GM04504 (cell line): ENCODE results near the gene RPL36AL.
"Not testable (repeated sequence)": the region's sequence is repeated elsewhere in the genome, so short reads cannot be mapped to it uniquely, and the experiment has no call there.

ENCODE experiments used
- DNase-seq: peaks from one replicate; pipeline ENCODE4 v3.0.0-alpha.2; 2012; ENCODE audit warnings: low read depth

Gene RPL36AL

DNA sequence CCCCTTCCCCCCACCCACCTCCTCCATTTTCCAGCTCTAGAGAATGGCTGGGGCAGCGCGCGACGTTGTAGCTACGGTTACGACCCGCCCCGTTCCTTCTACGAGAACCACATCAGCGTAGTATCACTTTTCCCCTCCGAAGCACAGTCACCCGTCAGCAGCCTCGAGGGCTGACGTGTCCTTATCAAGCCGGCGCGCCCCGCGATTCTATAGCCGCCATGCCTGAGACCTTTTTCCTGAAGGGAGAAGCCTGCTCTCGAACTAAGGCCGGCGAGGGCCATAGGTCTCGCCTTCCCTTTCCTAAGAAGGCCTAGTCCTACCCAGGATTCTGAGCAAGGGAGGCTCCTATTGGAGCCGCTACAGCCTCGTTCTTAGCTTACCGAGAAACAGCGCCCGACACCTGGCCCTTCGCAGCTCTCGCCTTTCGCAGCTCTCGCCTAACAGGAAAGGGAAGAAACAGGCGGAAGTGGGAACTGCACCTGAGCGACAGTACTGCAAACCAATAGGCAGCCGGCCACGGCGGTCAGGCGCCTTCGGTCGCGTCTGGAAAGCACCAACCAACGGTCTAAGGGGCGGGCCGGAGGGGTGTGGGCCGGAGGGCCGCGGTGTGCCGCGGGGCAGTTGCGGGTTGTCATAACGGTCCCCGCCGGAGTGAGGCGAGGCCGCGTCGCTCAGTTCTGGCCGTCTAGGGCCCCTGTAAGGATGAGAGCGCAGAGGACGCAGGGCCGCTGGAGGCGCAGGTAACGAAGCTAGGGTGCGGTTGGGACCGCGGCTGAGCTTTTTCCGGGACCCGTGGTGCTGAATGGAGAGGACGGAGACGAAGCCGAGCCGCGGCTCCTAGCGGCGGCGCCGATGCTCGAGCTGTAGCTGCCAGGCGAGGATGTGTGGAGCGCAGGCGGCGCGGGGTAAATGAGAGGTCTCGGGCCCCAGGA lies at the start of gene RPL36AL, which contains the start of gene MGAT2:
TSS of gene RPL36AL (minus strand) at position 445 of the 932 bp plus-strand sequence. CDS start 1,522 bp downstream, outside the sequence.
TSS of gene MGAT2 (plus strand) at position 618 of the 932 bp plus-strand sequence. CDS start 470 bp downstream, outside the sequence.
- DNase-seq: peak; percentile 98

DNA sequence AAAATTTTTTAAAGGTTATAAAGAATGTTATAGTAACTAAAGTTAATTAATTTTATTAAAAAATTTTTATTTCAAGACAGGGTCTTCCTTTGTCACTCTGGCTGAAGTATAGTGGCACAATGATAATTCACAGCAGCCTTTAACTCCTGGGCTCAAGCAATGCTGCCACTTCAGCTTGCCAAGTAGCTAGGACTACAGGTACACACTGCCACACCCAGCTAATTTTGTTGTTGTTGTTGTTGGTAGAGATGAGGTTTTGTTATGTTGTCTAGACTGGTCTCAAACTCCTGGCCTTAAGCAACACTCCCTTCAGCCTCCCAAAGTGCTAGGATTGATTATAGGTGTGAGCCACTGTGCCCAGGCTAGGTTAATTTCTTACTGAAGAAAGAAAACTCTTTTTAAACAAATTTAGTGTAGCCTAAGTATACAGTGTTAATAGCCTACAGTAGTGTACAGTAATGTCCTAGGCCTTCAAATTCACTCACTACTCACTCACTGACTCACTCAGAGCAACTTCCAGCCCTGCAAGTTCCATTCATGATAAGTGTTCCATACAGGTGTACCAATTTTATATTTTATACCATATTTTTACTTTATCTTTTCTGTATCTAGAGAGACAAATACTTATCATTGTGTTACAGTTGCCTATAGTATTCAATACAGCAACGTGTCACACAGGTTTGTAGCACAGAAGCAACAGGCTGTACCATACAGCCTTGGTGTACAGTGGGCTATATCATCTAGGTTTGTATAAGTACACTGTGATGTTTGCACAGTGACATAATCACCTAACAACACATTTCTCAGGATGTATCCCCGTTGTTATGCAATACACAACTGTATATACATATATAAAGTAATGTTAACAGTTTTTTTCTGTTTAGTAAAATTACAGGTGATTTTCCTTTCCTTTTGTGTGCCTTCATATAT lies 39.4 kb upstream of the RPL36AL start:
- DNase-seq: no peak

DNA sequence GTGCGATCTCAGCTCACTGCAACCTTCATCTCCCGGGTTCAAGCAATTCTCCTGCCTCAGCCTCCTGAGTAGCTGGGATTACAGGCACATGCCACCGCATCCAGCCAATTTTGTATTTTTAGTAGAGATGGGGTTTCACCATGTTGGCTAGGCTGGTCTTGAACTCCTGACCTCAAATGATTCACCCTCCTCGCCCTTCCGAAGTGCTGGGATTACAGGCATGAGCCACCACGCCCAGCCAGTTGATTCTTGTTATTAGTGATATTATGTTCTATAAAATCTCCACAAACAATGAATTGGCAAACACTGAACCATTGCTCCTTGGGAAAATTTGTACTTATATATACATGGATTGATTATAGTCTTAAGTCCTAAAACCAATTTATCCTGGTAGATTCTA lies 37.1 kb upstream of the RPL36AL start:
- not testable (repeated sequence) for DNase-seq

DNA sequence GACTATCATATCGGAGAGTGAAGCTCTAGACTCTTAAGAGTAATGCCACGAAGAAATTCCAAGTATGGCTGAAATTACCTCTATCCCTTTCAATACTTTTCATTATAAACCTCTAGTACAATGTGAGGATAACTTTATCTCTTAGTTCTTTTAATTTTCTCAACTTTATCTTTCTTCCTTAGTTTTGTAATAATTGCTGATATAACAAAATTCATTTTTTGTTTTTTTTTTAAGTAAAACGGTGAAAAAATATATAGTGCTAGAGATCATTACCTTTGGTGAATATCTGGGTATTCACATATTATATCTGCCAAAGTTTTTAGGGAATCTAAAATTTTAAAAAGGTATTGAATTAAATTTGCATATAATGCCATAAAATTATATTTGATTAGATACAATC lies 34.1 kb upstream of the RPL36AL start:
- no peak for DNase-seq

DNA sequence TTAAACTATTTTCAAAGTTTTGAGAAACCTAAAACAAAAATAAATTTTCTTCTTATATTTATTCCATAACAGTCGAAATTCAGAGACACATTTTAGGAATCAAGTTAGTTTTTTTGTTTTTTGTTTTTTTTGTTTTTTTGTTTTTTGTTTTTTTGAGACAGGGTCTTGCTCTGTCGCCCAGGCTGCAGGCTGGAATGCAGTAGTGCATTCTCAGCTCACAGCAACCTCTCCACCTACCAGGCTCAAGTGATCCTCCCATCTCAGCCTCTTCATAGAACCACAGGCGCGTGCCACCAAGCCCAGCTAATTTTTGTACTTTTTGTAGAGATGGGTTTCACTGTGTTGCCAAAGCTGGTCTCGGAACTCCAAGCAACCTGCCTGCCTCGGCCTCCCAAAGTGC lies 33.1 kb upstream of the RPL36AL start:
- DNase-seq: no peak

DNA sequence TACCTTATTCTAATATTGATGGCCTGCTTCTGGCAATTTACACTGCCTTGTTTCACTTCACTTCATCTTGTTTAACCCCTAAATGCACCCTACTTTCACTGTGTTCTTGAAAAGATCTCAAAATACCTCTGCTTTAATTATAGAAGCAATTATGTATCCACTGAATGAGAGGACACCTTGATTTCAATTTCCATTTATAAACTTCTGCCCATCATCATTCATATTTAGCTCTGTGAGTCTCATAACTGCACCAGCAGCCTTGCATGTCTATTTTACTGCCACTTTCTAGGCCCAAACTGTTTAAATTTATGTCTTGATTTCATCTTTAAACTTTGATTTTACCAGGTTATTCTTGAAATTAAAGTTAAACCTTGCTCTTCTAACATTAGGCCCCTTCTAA lies 21.7 kb upstream of the RPL36AL start:
- no peak for DNase-seq

DNA sequence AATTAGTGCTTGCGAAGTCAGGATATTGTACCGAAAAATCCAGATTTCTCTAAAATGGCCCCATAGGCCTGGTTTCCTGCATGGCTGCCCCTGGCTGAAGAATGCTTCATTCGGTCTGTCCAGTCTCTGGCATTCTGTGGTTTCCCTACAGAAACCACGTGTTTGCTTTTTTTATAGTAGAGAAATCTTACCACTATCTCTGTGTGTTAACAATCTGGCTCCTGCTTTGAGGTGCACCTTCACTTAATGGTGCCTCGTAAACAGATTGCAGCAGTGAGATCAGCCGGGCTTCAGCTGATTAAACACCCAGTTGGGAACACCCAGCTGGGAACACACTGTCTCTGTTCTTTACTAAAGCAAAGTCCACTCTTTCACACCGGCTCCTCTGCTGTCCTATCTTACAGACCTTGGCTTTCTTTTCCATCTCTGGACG lies 21.3 kb upstream of the RPL36AL start:
- no peak for DNase-seq

DNA sequence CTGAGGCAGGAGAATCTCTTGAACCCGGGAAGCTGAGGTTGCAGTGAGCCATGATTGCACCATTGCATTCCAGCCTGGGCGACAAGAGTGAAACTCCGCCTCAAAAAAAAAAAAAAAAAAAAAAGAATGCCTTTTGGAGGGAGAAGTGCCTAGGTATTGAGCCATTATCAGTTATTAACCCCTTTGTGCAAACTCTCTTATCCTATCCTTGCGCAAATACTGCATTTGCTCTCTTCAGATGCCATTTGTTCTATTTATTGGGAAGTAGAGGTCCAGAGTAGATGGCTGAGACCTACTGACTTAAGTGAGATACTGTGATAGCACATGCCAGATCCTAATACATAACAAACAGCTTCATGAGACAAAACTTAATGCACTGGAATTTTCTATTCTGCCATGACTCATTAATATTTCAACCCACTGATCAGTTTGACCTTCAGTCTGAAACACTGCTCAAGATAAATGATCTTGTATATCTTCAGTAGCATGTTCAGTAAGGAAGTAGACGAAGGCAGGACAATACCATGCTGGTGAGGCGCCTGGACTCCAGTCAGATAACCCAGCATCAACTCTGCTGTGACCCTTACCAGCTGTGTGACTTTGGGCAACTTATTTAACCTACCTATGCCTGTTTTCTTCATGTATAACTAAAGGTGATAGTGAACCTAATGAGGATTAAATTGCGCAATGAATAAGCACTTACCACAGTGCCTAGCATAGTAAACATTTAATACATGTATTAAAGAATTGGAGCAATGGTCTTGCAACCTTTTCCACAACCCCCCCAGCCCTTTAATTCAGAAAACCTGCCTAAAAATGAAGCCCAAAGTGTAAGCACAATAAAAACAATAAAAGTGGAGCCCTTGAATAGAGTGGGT lies 20.4 kb upstream of the RPL36AL start:
- no peak for DNase-seq

DNA sequence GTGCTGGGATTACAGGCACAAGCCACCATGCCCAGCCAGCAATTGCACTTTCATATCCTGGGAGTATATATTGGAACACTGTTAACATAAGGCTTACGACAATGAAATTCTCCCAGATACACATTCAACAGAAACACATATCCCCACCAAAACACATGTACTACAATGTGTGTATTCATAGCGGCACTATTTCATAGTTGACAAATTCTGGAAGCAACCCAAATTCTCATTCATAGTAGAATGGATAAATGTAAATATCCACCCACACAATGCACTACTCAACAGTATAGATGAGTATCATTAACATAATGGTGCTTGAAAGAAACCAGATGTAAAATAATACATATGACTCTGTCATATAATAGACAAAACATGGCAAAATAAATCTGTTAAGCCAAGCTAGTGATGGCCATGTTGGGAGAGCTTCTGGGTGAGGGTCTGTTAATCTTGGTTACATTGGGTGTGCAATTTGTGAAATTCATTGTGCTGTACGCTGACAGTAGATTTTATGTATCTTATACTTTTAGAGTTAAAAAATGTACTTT lies 17.2 kb upstream of the RPL36AL start:
- no peak for DNase-seq

DNA sequence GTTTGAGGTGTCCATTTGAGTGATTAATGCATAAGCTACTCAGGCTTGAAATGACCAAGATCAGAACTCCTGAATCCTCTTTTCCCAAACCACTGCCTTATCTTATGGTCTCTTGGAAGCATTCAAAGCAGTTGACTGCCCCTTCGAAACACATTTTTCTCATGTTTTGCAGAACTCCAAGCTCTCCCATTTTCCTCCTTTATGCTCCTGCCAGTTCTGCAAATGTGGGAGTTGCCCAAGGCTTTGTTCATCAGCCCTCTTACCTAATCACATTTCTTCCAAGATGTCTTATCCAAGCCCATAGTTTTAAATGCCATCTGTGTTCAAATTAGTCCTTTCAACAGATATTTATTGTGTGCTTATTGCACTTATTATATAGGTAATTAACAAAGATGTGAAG lies 16.4 kb upstream of the RPL36AL start:
- no peak for DNase-seq

DNA sequence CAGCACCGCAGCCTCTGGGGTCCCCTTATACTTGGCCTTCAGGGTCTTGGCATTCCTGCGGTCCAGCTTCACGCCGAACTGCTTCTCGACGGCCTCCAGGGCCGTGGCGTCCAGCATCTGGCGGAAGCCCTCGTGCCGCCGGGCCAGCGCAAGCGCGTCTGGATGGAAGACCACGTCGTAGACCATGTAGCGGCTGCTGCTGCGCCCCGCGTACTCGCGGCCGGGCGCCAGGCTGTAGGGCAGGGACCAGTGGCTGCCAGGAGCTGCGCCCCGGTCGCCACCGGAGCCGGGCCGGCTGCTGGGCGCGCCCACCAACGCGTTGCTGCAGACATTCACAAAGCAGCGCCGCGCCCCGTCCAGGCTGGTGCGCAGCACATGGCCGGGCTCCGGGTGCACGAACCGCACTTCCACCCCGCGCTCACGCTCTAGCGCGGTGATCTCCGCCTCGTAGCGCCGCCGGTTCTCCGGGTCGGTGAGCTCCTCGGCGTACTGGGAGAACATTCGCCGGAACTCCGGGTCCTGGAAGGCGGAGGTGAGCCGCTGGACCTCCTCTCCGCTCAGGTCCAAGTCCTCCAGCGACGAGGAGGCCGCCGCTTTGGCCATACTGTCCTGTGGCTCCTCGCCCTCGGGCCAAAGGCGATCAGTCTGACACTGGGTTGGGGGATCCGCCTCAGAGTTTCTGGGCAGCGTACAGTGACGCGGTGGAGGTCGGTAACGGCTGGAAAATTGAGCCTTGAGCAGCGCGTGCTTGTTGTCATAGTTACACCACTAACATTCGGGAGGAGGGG lies 14.3 kb upstream of the RPL36AL start, which contains the start of gene DNAAF2:
TSS of gene DNAAF2 (minus strand) at position 698 of the 788 bp plus-strand sequence. CDS start at position 603, 95 bp downstream.
- DNase-seq: peak; percentile 47

DNA sequence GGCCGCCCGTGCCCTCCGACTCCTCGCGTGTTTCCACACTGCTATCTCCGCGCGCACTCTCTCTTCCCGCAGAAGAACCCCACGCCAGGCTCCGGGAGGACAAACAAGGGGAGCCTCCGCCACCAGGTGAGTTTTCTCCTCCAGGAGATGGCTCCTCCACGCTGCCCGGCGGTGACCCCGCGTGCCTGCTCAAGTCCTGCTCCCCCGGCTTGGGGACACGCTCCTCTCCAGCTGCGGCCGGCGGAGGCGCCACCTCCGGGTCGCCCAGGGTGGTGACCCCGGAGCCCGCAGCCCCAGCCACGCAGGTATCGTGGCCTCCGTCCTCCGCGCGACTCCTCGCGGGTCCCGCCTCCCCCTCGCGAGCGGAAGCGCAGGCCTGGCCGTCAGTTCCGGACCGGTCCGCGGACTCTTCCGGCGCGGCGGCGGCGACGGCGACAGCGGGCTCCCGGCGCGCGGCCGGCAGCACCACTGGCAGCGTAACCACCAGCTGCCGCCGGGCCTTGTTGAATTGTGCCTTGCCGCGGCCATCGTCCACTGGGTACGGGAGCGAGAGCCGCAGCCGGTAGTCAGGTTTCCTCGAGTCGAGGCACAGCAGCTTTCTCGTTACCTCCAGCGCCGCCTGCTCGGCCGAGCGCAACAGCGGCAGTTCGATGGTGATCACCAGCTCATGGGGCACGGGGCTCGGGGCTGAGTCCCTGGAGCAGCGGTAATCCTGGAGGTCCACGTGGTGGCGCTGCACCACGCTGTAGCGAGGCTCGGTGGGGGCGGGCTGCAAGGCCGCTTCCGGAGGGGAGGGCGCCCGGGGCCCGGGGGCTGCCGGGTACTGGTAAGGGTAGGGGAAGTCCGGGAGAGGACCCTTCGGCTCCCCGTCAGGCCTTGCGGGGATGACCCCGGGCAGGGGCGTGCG lies 13.5 kb upstream of the RPL36AL start:
- peak; percentile 82 for DNase-seq

DNA sequence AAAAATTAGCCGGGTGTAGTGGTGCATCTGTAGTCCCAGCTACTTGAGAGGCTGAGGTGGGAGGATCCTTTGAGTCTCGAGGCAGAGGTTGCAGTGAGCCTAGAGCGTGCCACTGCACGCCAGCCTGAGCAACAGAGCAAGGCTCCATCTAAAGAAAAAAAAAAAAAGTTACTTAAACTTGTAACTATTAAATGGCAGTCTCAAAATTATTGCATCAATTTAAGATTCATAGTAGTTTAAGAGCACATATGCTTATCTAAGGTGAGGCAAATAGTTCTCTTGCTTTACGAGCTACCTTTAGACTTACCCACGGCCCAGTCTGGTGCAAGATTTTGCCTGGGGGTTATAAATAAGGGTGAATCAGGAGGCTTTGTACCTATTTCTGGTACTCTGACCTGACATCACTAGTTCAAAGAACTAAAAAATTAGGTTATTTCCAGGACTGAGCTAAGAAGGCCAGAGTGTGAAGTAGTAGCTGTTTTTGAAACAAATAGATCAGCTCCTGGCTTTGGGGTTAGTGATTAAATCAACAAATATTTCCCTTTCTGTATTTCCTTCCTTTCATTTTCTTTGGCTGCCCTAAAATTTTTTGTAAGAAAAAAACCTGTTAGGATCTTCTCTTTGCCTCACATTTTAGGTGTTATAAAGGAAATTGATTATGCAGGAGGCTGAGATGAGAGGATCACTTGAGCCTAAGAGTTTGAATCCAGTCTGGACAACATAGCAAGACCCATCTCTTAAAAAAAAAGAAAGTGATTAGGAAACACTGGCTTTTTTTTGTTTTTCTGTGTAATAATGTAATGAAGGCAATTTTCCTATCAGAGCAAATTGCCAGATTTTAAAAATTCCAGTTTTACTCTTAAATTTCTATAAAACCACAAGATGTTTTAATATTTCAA lies 3.8 kb upstream of the RPL36AL start:
- no peak for DNase-seq

DNA sequence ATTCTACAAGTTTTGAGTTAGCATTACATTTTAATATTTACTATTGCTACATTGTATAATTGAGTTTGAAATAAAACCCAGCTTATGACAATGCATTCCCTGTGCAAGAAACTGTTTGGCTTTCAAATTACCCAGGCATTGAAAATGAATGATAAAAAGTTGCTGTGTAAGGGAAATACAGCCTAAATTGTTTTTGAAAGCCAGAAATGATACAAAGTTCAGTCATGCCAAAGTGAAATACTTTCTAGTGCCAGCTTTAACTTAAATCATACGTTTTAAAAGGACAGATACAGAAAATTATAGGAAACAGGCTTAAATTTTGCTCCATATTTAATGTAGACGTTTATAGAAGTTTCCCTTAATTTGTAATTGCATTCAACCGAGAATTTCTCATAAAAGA lies 3.0 kb upstream of the RPL36AL start:
- no peak for DNase-seq

DNA sequence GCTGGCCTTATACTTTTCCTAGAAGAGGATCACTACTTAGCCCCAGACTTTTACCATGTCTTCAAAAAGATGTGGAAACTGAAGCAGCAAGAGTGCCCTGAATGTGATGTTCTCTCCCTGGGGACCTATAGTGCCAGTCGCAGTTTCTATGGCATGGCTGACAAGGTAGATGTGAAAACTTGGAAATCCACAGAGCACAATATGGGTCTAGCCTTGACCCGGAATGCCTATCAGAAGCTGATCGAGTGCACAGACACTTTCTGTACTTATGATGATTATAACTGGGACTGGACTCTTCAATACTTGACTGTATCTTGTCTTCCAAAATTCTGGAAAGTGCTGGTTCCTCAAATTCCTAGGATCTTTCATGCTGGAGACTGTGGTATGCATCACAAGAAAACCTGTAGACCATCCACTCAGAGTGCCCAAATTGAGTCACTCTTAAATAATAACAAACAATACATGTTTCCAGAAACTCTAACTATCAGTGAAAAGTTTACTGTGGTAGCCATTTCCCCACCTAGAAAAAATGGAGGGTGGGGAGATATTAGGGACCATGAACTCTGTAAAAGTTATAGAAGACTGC lies 1.7 kb upstream of the RPL36AL start:
- no peak for DNase-seq

DNA sequence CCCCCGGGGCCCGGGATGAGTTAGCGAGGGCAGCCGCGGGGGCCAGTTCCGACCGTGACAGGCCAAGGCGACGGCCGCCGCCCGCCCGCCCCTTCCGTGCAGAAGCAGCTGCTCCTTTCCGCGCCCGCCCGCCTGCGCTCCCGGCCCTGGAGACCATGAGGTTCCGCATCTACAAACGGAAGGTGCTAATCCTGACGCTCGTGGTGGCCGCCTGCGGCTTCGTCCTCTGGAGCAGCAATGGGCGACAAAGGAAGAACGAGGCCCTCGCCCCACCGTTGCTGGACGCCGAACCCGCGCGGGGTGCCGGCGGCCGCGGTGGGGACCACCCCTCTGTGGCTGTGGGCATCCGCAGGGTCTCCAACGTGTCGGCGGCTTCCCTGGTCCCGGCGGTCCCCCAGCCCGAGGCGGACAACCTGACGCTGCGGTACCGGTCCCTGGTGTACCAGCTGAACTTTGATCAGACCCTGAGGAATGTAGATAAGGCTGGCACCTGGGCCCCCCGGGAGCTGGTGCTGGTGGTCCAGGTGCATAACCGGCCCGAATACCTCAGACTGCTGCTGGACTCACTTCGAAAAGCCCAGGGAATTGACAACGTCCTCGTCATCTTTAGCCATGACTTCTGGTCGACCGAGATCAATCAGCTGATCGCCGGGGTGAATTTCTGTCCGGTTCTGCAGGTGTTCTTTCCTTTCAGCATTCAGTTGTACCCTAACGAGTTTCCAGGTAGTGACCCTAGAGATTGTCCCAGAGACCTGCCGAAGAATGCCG lies 872 bp upstream of the RPL36AL start:
- no peak for DNase-seq

DNA sequence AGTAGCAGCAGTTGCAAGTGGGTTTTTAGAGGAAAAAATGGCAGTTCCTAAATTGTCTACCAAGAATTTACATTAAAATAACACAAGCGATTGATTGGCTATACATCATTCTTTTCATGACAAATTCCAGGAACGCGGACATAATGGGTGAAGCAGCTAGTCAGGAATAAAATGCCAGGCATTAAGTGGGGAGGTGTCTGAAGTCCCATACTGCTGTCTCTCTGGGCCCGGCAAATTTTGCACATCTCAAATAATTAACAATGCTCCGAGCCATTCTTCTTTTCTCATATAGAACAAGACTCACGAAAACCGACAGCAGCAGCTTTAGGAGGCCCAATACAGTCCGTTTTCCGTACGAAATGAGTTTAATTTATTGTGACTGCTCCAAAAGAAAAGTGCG lies 696 bp downstream of the RPL36AL start:
- no peak for DNase-seq
